Measurements from ENCODE around the gene ZNF142.

DNA sequence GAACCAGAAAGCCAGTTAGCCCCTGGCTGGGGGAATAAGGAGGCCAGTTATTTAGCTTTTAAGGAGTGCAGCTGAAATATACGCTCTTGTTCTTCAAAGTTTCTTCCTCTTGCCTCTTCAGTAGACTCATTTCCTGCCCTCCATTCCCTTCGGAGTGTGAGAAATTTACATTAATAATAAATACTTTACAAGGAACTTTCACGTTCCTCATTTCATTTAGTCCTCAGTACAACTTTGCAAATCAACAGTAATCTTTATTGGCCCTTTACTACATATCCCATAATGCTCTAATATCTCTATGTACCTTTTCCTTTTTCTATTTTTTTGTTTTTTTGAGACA is 36.1 kb downstream of the ZNF142 start:
- TF ChIP-seq CTCF (conservative IDR thresholded peaks at IDR 0.05; ENCODE audit: low read depth, low read length) (no peak), POLR2A (IDR thresholded peaks at IDR 0.05; ENCODE audit: low read depth, low read length) (no peak)
